ENCODE measurements around the gene TP53RK.

TP53RK gene

DNA sequence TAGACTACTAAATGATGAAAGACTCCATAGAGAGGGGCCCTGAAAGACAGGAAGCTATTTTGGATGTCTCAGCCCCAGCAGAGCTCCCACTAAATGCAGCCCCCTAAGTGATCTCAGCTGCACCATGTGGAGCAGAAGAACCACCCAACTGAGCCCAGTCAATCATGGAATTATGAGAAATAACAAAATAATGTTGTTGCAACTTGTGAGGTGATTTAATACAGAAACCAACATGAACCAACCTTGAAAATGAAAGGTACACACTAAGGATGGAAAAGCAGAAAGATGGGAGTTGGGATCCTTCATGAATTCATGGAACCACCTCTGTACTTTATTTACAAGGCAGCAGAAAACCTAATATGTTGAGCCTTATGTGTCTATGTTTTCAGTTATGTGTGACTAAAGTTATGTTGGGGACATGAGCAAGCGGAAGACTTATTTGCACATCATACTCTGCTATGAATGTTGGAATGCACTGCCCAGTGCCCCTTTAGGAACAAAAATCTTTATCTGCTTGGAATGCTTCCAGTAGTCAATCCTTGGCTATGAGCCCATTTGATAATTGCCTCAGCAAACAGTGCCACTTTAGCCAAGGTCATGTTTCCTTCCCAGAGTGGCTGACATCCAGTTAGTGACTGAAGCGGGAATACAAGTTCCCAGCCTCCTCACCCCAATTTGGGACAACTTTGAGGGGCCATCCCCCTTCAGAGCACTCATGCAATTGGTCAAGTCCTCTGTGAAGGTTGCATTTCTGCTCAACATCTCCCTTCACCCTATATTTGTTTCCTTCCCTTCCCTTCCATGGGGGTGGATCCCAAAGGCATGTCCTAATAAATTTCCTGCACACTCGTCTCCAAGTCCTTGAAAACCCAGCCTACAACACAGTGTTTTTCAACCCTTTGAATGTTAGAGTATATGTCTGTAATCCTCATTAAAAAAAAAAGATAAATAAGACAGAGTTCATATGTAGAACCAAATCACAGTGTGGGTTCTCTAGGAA lies 18.4 kb downstream of the TP53RK start:
- no peak for DNase-seq (ENCODE audit: low read depth in 1 of 2, low spot score in 1 of 2)
- H3K27ac ChIP-seq (replicated peaks) = no peak overlapping the region
- TF ChIP-seq SPI1 (IDR thresholded peaks at IDR 0.05; ENCODE audit: borderline replicate concordance, low read depth) (no peak), CTCF (IDR thresholded peaks at IDR 0.05; ENCODE audit: insufficient read depth, low read length) (no peak), GABPA (IDR thresholded peaks at IDR 0.05; ENCODE audit: low read depth) (no peak), POLR2AphosphoS5 (IDR thresholded peaks at IDR 0.05; ENCODE audit: low read depth) (no peak)
- TF ChIP-seq, protein P1, sequence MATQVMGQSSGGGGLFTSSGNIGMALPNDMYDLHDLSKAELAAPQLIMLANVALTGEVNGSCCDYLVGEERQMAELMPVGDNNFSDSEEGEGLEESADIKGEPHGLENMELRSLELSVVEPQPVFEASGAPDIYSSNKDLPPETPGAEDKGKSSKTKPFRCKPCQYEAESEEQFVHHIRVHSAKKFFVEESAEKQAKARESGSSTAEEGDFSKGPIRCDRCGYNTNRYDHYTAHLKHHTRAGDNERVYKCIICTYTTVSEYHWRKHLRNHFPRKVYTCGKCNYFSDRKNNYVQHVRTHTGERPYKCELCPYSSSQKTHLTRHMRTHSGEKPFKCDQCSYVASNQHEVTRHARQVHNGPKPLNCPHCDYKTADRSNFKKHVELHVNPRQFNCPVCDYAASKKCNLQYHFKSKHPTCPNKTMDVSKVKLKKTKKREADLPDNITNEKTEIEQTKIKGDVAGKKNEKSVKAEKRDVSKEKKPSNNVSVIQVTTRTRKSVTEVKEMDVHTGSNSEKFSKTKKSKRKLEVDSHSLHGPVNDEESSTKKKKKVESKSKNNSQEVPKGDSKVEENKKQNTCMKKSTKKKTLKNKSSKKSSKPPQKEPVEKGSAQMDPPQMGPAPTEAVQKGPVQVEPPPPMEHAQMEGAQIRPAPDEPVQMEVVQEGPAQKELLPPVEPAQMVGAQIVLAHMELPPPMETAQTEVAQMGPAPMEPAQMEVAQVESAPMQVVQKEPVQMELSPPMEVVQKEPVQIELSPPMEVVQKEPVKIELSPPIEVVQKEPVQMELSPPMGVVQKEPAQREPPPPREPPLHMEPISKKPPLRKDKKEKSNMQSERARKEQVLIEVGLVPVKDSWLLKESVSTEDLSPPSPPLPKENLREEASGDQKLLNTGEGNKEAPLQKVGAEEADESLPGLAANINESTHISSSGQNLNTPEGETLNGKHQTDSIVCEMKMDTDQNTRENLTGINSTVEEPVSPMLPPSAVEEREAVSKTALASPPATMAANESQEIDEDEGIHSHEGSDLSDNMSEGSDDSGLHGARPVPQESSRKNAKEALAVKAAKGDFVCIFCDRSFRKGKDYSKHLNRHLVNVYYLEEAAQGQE (IDR thresholded peaks at IDR 0.05; ENCODE audit: insufficient replicate concordance, low read depth) = no peak
- no peaks in the 10 kb centered on the region for H3K27me3 ChIP-seq (ENCODE audit: insufficient read depth, poor library complexity, severe bottlenecking)
- no peak overlapping the region for H3K4me3 ChIP-seq (replicated peaks; ENCODE audit: insufficient read depth, low read length)

DNA sequence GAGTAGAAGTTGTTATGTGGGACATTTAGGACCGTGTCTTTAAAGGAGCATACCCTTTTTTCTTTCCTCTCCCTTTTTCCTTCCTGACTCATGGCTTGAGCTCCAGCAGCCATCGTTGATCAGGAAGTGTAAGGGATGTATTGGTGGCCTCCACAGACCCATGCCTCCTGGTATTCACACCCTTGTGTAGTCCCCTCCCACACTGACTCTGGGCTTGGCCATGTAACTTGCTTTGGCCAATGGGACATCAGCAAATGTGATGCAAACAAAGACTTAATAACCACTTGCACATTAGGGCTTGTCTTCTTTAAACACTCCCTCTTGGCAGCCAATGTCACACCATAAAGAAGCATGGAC lies 19.0 kb downstream of the TP53RK start:
- no peaks in the 10 kb centered on the region for H3K27me3 ChIP-seq (ENCODE audit: insufficient read depth, poor library complexity, severe bottlenecking)
- DNase-seq (ENCODE audit: low read depth in 1 of 2, low spot score in 1 of 2) = no peak
- no peak overlapping the region for H3K27ac ChIP-seq (replicated peaks)
- no peak for TF ChIP-seq CTCF (IDR thresholded peaks at IDR 0.05; ENCODE audit: insufficient read depth, low read length)
- TF ChIP-seq, protein P1 (IDR thresholded peaks at IDR 0.05; ENCODE audit: insufficient replicate concordance, low read depth) = no peak
- TF ChIP-seq GABPA (IDR thresholded peaks at IDR 0.05; ENCODE audit: low read depth) = no peak
- TF ChIP-seq SPI1 (IDR thresholded peaks at IDR 0.05; ENCODE audit: borderline replicate concordance, low read depth) = no peak
- TF ChIP-seq POLR2AphosphoS5 (IDR thresholded peaks at IDR 0.05; ENCODE audit: low read depth) = no peak
- no peak overlapping the region for H3K4me3 ChIP-seq (replicated peaks; ENCODE audit: insufficient read depth, low read length)

GRCh38 chr20:46666818-46667515 lies 22.3 kb downstream of the TP53RK start:
- TF ChIP-seq POLR2AphosphoS5 (IDR thresholded peaks at IDR 0.05; ENCODE audit: low read depth) = no peak
- TF ChIP-seq, protein P1 (IDR thresholded peaks at IDR 0.05; ENCODE audit: insufficient replicate concordance, low read depth) = no peak
- TF ChIP-seq CTCF (IDR thresholded peaks at IDR 0.05; ENCODE audit: insufficient read depth, low read length) = no peak
- no peak for TF ChIP-seq GABPA (IDR thresholded peaks at IDR 0.05; ENCODE audit: low read depth)
- TF ChIP-seq SPI1 (IDR thresholded peaks at IDR 0.05; ENCODE audit: borderline replicate concordance, low read depth) = no peak
- Histone ChIP-seq H3K27ac (replicated peaks) (no peak overlapping the region), H3K27me3 (ENCODE audit: insufficient read depth, poor library complexity, severe bottlenecking) (no peaks in the 10 kb centered on the region), H3K4me3 (replicated peaks; ENCODE audit: insufficient read depth, low read length) (no peak overlapping the region)
- no peak for DNase-seq (ENCODE audit: low read depth in 1 of 2, low spot score in 1 of 2)
